ENCODE results near the gene FAM13A.

DNA sequence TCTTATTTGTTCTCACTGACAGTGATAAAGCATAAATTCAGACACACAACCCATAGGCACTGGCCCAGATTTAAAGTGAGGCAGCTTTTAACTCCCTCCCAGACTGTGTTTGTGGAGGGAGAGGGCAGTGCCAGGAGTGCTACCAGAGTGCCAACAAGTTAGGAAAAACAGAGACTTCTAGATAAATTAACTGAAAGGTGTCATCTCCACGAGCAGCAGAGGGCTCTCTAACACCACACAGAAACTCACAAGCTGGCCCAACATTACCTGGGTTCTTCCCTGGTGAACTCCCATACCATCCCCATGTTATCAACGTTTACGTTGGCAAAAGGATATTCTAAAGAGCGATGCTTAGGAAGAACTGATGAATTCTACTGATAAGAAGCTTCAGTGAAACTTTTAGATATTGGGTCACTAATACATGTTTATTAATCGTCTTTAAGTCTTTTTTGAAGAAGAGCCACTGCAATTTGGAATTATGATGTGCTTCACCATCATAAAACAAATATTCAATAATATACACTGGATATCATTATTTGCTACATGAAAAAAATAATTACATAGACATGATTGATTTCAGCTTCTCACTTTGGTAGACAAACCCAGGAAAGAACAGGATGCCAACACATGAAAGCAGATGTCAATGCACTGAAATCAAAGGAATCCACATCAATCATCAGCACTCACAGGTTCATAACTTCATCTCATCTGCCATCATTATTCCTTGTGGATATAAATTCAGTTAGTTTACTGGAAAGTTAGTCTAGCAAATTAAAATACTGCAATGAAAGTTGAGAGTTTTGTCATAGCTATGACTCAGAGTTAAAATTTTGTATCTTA is 238.1 kb downstream of the FAM13A start:
- TF ChIP-seq FOS (IDR thresholded peaks at IDR 0.05; ENCODE audit: low read depth, low read length) (no peak), POLR2A (IDR thresholded peaks at IDR 0.05; ENCODE audit: low read depth, low read length) (no peak), SMC3 (IDR thresholded peaks at IDR 0.05; ENCODE audit: low read depth, low read length) (peak; percentile 81)
- TF ChIP-seq, protein P1, sequence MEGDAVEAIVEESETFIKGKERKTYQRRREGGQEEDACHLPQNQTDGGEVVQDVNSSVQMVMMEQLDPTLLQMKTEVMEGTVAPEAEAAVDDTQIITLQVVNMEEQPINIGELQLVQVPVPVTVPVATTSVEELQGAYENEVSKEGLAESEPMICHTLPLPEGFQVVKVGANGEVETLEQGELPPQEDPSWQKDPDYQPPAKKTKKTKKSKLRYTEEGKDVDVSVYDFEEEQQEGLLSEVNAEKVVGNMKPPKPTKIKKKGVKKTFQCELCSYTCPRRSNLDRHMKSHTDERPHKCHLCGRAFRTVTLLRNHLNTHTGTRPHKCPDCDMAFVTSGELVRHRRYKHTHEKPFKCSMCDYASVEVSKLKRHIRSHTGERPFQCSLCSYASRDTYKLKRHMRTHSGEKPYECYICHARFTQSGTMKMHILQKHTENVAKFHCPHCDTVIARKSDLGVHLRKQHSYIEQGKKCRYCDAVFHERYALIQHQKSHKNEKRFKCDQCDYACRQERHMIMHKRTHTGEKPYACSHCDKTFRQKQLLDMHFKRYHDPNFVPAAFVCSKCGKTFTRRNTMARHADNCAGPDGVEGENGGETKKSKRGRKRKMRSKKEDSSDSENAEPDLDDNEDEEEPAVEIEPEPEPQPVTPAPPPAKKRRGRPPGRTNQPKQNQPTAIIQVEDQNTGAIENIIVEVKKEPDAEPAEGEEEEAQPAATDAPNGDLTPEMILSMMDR (conservative IDR thresholded peaks at IDR 0.05; ENCODE audit: low read depth, low read length), result peak; percentile 64

Measured in IMR-90 (cell line).